Karpas-422 (cell line): ENCODE measurements around the gene TLN1. TPM values are rescaled to one million over a fixed set of nuclear protein-coding genes. Genes with fewer than 3 reads are reported as not detected.
A peak's percentile ranks its signal among the peaks of the same experiment; 100 is the strongest.

ENCODE experiments used
- DNase-seq: peaks from one replicate; pipeline ENCODE4 v3.0.0-alpha.2; 2015
- H2AFZ ChIP-seq: fragments of 200-600 bp; sonication (generic); 2 replicates; pipeline ENCODE4 v1.6.1; 2014; ENCODE audit warnings: antibody characterized with exemption, low read length, mixed read lengths
- H3K27ac ChIP-seq: fragments of 200-600 bp; sonication (generic); 2 replicates; pipeline ENCODE4 v1.5.1; 2014; ENCODE audit warnings: mild to moderate bottlenecking, low read length, moderate library complexity
- H3K27me3 ChIP-seq: fragments of 200-600 bp; sonication (generic); 2 replicates; pipeline ENCODE4 v1.6.1; 2014; ENCODE audit warnings: low read length, mixed read lengths
- H3K36me3 ChIP-seq: fragments of 200-600 bp; sonication (generic); 2 replicates; pipeline ENCODE4 v1.6.1; 2014; ENCODE audit warnings: low read length, mixed read lengths; ENCODE audit not compliant: insufficient read depth
- H3K4me1 ChIP-seq: fragments of 200-600 bp; sonication (generic); 2 replicates; pipeline ENCODE4 v1.6.1; 2014; ENCODE audit warnings: mild to moderate bottlenecking, low read length, mixed read lengths
- H3K4me2 ChIP-seq: fragments of 200-600 bp; sonication (generic); 2 replicates; pipeline ENCODE4 v1.6.1; 2014; ENCODE audit warnings: low read length, low read depth, mild to moderate bottlenecking; ENCODE audit not compliant: poor library complexity, severe bottlenecking
- H3K4me3 ChIP-seq: fragments of 200-600 bp; sonication (generic); 2 replicates; pipeline ENCODE4 v1.5.1; 2014; ENCODE audit warnings: mild to moderate bottlenecking, antibody characterized with exemption, low read length, mixed read lengths
- H3K79me2 ChIP-seq: fragments of 200-600 bp; sonication (generic); 2 replicates; pipeline ENCODE4 v1.6.1; 2014; ENCODE audit warnings: mild to moderate bottlenecking, low read length, mixed read lengths
- H3K9ac ChIP-seq: fragments of 200-600 bp; sonication (generic); 2 replicates; pipeline ENCODE4 v1.6.0; 2014; ENCODE audit warnings: low read length
- H3K9me2 ChIP-seq: fragments of 200-600 bp; sonication (generic), shearing (Covaris generic); replicated peaks from 2 replicates; pipeline ENCODE4 v1.6.0; 2014; ENCODE audit warnings: mild to moderate bottlenecking, low read length, moderate library complexity; ENCODE audit not compliant: insufficient read depth
- H3K9me3 ChIP-seq: fragments of 300-700, 200-600 bp; sonication (generic); 2 replicates; pipeline ENCODE4 v1.6.1; 2014; ENCODE audit warnings: low read length, mixed read lengths
- H4K20me1 ChIP-seq: fragments of 200-600 bp; sonication (generic); 2 replicates; pipeline ENCODE4 v1.6.1; 2014; ENCODE audit warnings: mild to moderate bottlenecking, antibody characterized with exemption, low read length, low read depth; ENCODE audit not compliant: insufficient read depth
- total RNA-seq: library from RNA; depleted of rRNA; stranded (reverse); fragments of >200 nt; shearing (Covaris generic); gene quantifications from 2 replicates; pipeline ENCODE4 v1.2.3, GENCODE V29; 2014; ENCODE audit warnings: low replicate concordance

The TLN1 gene
- total RNA-seq, 1 experiment from 2014 or later, result 54.2 TPM

GRCh38 chr9:35662437-35662836, 69.6 kb downstream of the TLN1 start:
- DNase-seq, result no peak
- H3K4me1 ChIP-seq, result peaks cover 73% of the 10 kb centered on the region
- no peaks in the 10 kb centered on the region for H3K27me3 ChIP-seq
- no peaks in the 10 kb centered on the region for H4K20me1 ChIP-seq
- H3K4me2 ChIP-seq, result peak overlapping the region; percentile 80
- H3K9me3 ChIP-seq, result no peaks in the 10 kb centered on the region
- 0 out of 2 replicates have a peak overlapping the region, but pooled peaks have one; percentile 14 for H3K27ac ChIP-seq
- peak overlapping the region; percentile 36; the same call in 1 of the 2 replicates for H3K9ac ChIP-seq
- H2AFZ ChIP-seq, result no peak overlapping the region
- H3K36me3 ChIP-seq, result peaks cover 14% of the 10 kb centered on the region; the same call in 1 of the 2 replicates
- peaks cover 32% of the 10 kb centered on the region for H3K79me2 ChIP-seq
- no peaks in the 10 kb centered on the region for H3K9me2 ChIP-seq
- H3K4me3 ChIP-seq, result peak overlapping the region; percentile 91; the same call in 1 of the 2 replicates

DNA sequence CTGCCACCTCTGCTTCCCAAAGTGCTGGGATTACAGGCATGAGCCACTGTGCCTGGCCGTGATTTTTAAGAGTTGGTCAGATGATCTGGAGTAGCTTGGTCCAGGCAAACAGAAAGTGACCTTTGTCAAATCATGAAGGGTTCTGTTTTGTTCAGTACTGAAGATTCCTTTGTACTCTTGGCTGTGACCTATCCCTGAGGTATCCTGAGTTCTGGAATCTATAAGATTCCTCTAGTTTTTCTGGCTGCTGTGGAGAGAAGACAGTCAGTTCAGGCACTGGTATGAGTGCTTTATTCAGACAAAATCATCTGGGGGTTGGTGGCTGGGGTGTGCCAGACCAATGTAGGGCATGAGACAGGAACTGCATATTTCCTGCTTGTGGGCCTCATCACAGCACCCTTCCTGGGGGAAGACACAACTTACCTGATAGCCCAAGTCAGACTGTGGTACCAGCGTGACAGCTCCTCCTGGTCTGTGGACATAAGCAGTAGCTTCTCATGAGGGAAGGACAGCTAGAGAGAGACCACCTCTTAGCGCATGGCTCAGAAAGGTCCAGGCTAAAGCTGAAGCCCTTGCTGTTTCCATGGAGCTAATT, 70.1 kb downstream of the TLN1 start:
- peaks cover 79% of the 10 kb centered on the region for H3K4me1 ChIP-seq
- DNase-seq, result no peak

DNA sequence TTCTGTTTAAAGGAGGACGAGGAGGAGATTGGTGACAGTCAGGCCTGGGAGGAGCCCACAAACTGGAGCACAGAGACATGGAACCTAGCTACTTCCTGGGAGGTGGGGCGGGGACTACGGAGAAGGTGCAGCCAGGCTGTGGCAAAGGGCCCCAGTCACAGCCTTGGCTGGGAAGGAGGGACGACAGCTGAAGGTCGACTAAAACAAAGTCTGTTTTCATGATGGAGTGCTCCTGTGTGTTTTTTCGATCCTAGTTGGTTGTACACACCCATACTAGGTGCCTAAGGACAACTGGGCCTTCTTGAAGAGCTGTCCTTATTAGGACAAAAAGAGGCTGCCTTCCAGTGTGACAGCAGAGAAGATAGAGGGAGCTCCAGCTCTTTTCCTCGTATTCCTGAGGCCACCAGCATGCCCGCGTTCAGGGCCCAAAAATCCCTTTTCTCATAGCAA, 71.0 kb downstream of the TLN1 start:
- H2AFZ ChIP-seq, result no peak overlapping the region
- H3K27me3 ChIP-seq, result no peaks in the 10 kb centered on the region
- no peaks in the 10 kb centered on the region for H4K20me1 ChIP-seq
- H3K4me1 ChIP-seq, result peaks cover 76% of the 10 kb centered on the region
- H3K9me2 ChIP-seq, result no peaks in the 10 kb centered on the region
- DNase-seq, result no peak
- H3K9me3 ChIP-seq, result no peaks in the 10 kb centered on the region
- H3K4me3 ChIP-seq, result peak overlapping the region; percentile 76; the same call in 1 of the 2 replicates
- H3K36me3 ChIP-seq, result peaks cover 14% of the 10 kb centered on the region; the same call in 1 of the 2 replicates
- peak overlapping the region; percentile 33 for H3K9ac ChIP-seq
- peak overlapping the region; percentile 80; the same call in 1 of the 2 replicates for H3K27ac ChIP-seq
- H3K4me2 ChIP-seq, result peak overlapping the region; percentile 90
- peaks cover 32% of the 10 kb centered on the region for H3K79me2 ChIP-seq

More for the DNA sequence above, 70.1 kb downstream of the TLN1 start:
- Histone ChIP-seq H2AFZ (no peak overlapping the region), H3K27me3 (no peaks in the 10 kb centered on the region), H4K20me1 (no peaks in the 10 kb centered on the region), H3K79me2 (peaks cover 32% of the 10 kb centered on the region), H3K36me3 (peaks cover 14% of the 10 kb centered on the region; the same call in 1 of the 2 replicates), H3K27ac (0 out of 2 replicates have a peak overlapping the region, but pooled peaks have one; percentile 14), H3K9me2 (no peaks in the 10 kb centered on the region), H3K9me3 (no peaks in the 10 kb centered on the region), H3K9ac (peak overlapping the region; percentile 36), H3K4me3 (peak overlapping the region; percentile 14; the same call in 1 of the 2 replicates), H3K4me2 (peak overlapping the region; percentile 80)

GRCh38 chr9:35659340-35659739, 72.7 kb downstream of the TLN1 start:
- H3K27me3 ChIP-seq, result no peaks in the 10 kb centered on the region
- H3K9me3 ChIP-seq, result no peaks in the 10 kb centered on the region
- peak overlapping the region; percentile 90 for H3K4me2 ChIP-seq
- no peaks in the 10 kb centered on the region for H4K20me1 ChIP-seq
- H3K79me2 ChIP-seq, result peaks cover 26% of the 10 kb centered on the region
- H3K9ac ChIP-seq, result peak overlapping the region; percentile 81
- H3K4me3 ChIP-seq, result peak overlapping the region; percentile 76
- peaks cover 68% of the 10 kb centered on the region for H3K4me1 ChIP-seq
- H3K9me2 ChIP-seq, result no peaks in the 10 kb centered on the region
- peak overlapping the region; percentile 80 for H3K27ac ChIP-seq
- DNase-seq, result peak; percentile 68
- peaks cover 14% of the 10 kb centered on the region; the same call in 1 of the 2 replicates for H3K36me3 ChIP-seq
- no peak overlapping the region for H2AFZ ChIP-seq

DNA sequence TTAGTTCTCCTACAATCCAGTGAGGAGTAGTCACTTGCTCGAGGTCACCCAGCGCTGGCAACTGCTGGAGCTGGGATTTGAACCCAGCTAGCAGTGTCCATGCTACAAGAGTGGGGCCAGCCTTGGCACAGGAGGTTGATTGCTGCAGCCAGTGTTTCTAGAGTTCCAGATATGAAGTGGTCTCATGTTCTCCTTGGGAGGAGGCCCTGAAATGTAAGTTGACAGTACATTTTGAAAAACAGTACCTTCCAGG, 73.1 kb downstream of the TLN1 start:
- H4K20me1 ChIP-seq, result no peaks in the 10 kb centered on the region
- peaks cover 64% of the 10 kb centered on the region for H3K4me1 ChIP-seq
- no peak overlapping the region for H2AFZ ChIP-seq

DNA sequence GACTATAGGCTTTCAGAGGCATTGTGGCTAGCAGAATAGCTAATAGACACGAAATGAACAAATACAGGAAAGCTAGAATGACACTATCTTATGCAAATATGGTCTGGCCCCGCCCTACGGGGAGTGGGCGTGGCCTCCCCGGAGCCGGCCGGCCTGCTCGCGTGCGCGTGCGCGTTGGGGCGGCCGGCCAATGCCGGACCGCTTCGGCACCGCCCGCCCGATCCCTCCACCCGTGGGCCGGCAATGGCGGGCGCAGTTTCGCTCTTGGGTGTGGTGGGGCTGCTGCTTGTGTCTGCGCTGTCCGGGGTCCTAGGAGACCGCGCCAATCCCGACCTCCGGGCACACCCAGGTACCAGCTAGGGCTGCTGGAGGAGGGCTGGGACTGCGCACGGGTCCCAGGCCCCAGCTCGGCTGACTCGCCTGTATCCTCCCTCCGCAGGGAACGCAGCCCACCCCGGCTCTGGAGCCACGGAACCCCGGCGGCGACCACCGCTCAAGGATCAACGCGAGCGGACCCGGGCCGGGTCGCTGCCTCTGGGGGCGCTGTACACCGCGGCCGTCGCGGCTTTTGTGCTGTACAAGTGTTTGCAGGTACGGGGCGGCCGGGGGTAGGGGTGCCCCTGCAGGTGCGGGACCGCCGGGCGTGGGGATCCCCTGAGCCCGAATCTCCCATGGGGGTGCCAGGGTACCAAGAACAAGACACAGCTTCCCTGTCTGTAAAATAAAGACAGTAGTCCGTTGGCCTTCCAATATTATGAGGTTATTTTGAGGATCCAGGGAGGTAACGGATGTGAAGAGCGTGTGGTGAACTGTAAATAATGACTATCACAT, 73.6 kb downstream of the TLN1 start, which contains the start of gene CCDC107:
Gene CCDC107, plus strand, starts transcription at position 156 of the 831 bp plus-strand sequence. Its CDS starts 88 bp downstream, at position 244.
- Histone ChIP-seq H4K20me1 (no peaks in the 10 kb centered on the region), H2AFZ (peak within 1 kb of the TSS; percentile 52; the same call in 1 of the 2 replicates), H3K4me3 (peak within 1 kb of the TSS; percentile 76), H3K9me3 (no peaks in the 10 kb centered on the region), H3K9me2 (no peaks in the 10 kb centered on the region), H3K4me2 (peak within 1 kb of the TSS; percentile 90), H3K27me3 (no peaks in the 10 kb centered on the region), H3K9ac (peak within 1 kb of the TSS; percentile 81), H3K79me2 (peaks cover 16% of the 10 kb centered on the region), H3K4me1 (peaks cover 58% of the 10 kb centered on the region), H3K36me3 (peaks cover 14% of the 10 kb centered on the region; the same call in 1 of the 2 replicates), H3K27ac (peak within 1 kb of the TSS; percentile 80)
- DNase-seq, result peak; percentile 95

More for the DNA sequence above, 73.1 kb downstream of the TLN1 start:
- Histone ChIP-seq H3K9me3 (no peaks in the 10 kb centered on the region), H3K9ac (peak overlapping the region; percentile 81), H3K36me3 (peaks cover 14% of the 10 kb centered on the region; the same call in 1 of the 2 replicates), H3K9me2 (no peaks in the 10 kb centered on the region), H3K4me2 (peak overlapping the region; percentile 90), H3K27me3 (no peaks in the 10 kb centered on the region), H3K79me2 (peaks cover 22% of the 10 kb centered on the region), H3K27ac (peak overlapping the region; percentile 80), H3K4me3 (peak overlapping the region; percentile 76)
- DNase-seq, result peak; percentile 67

DNA sequence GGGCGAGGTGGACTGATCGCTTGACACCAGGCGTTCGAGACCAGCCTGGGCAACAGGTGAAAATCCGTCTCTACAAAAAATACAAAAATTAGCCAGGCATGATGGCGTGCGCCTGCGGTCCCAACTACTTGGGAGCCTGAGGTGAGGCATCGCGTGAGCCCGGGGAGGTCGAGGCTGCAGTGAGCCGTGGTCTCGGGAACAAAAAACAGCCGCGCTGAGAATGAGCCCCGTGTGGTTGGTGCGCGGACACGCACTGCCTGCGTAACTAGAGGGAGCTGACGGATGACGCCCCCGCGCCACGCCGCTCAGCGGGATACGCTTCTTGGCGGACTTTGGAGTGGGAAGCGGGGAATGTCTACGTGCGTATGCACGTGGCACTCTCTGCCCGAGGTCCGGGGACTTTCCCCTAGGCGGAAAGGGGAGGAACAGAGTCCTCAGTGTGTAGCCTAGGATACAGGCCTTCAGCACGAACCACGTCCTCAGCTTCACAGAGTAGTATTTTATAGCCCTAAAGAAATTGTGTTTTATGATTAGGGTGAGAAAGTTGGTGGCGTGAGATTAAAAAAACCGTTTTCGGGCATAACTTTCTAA, 74.4 kb downstream of the TLN1 start, which contains the start of gene RMRP:
Gene RMRP, minus strand, starts transcription at position 474 of the 591 bp plus-strand sequence.
- peaks cover 51% of the 10 kb centered on the region for H3K4me1 ChIP-seq
- H3K9me2 ChIP-seq, result no peaks in the 10 kb centered on the region
- H3K4me3 ChIP-seq, result peak within 1 kb of the TSS; percentile 76
- DNase-seq, result peak; percentile 96
- no peaks in the 10 kb centered on the region for H4K20me1 ChIP-seq
- H3K4me2 ChIP-seq, result peak within 1 kb of the TSS; percentile 90
- H3K9me3 ChIP-seq, result no peaks in the 10 kb centered on the region
- peaks cover 9% of the 10 kb centered on the region for H3K79me2 ChIP-seq
- H3K27me3 ChIP-seq, result no peaks in the 10 kb centered on the region
- peak within 1 kb of the TSS; percentile 80 for H3K27ac ChIP-seq
- peak within 1 kb of the TSS; percentile 52; the same call in 1 of the 2 replicates for H2AFZ ChIP-seq
- peaks cover 9% of the 10 kb centered on the region; the same call in 1 of the 2 replicates for H3K36me3 ChIP-seq
- H3K9ac ChIP-seq, result peak within 1 kb of the TSS; percentile 81
